ENCODE data around the gene MDP1.
A peak's percentile ranks its signal among the peaks of the same experiment; 100 is the strongest.
"Not testable (repeated sequence)": the region's sequence is repeated elsewhere in the genome, so short reads cannot be mapped to it uniquely, and the experiment has no call there.

The MDP1 gene

DNA sequence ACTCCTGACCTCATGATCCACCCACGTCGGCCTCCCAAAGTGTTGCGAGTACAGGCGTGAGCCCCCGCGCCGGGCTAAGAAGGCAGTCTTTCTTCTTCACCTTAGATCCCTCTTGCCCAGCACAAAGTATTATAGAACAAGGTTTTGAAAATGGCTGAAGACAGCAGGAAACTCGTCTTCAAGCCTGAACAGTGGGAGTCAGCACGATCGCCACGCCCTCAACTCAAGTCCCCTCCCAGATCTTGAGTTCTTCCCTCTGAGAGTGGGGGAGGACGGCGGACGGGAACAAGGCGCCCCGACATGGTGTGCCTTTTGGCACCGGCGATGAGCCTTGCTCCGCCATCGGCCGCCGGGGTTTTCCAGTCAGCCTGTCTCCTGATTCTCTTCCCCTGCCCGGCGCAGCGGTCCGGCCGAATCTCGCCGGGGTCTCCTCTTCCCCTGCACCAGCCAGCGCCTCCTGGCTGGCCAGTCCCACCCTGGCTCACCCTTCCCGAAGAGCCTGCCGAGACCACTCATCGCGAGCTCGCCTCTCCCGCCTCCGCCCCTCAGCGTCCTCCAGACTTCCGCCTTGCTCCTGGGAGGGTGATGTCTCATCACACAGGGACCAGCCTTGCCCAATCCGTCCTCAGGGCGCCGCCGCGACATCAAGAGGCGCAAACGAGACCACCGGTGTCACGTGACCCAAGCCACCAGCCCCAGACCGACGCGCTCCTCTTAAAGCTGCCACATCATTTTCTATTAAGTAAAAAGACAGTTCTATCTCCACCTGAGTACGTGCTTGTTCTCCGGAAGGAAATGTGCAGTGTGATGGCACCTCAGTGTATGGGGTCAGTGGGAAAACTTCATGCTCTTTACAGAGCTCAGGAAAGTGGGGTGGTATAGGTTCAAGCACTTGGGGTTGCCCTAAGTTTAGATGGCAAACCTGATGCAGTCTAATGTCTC is 2.7 kb downstream of the MDP1 start, which contains the start of gene CHMP4A:
TSS of gene CHMP4A (minus strand) at position 565 of the 942 bp plus-strand sequence. CDS start at position 516, 49 bp downstream.
- H3K4me3 ChIP-seq (ENCODE audit: low read depth, low read length), result peak within 1 kb of the TSS; percentile 67
- TF ChIP-seq, protein P1, sequence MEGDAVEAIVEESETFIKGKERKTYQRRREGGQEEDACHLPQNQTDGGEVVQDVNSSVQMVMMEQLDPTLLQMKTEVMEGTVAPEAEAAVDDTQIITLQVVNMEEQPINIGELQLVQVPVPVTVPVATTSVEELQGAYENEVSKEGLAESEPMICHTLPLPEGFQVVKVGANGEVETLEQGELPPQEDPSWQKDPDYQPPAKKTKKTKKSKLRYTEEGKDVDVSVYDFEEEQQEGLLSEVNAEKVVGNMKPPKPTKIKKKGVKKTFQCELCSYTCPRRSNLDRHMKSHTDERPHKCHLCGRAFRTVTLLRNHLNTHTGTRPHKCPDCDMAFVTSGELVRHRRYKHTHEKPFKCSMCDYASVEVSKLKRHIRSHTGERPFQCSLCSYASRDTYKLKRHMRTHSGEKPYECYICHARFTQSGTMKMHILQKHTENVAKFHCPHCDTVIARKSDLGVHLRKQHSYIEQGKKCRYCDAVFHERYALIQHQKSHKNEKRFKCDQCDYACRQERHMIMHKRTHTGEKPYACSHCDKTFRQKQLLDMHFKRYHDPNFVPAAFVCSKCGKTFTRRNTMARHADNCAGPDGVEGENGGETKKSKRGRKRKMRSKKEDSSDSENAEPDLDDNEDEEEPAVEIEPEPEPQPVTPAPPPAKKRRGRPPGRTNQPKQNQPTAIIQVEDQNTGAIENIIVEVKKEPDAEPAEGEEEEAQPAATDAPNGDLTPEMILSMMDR (IDR thresholded peaks at IDR 0.05; ENCODE audit: borderline replicate concordance, insufficient read depth, low read depth, low read length), result no peak

DNA sequence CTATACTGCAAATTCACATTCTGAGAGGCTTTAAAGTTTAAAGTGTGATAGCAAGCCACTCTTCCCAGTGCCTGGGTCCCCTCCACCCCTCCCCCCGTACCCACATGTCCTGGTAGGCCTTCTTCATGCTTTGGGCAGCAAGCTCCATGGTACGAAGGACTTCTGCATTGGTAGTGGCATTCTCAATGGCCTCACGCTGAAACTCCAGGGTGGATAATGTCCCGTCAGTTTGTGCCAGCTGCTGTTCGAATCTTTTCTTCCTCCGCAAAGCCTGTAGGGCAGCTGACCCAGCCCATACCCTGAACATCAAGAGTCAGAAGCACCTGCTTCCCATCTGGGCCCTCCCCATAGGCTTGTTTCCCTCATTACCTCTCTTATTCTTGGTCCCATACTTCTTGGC is 4.6 kb downstream of the MDP1 start:
- TF ChIP-seq, protein P1 (IDR thresholded peaks at IDR 0.05; ENCODE audit: borderline replicate concordance, insufficient read depth, low read depth, low read length), result no peak
- H3K4me3 ChIP-seq (ENCODE audit: low read depth, low read length), result no peak overlapping the region

GRCh38 chr14:24207625-24208024 is 8.2 kb downstream of the MDP1 start:
- TF ChIP-seq, protein P1 (IDR thresholded peaks at IDR 0.05; ENCODE audit: borderline replicate concordance, insufficient read depth, low read depth, low read length), result no peak
- H3K4me3 ChIP-seq (ENCODE audit: low read depth, low read length), result no peak overlapping the region

DNA sequence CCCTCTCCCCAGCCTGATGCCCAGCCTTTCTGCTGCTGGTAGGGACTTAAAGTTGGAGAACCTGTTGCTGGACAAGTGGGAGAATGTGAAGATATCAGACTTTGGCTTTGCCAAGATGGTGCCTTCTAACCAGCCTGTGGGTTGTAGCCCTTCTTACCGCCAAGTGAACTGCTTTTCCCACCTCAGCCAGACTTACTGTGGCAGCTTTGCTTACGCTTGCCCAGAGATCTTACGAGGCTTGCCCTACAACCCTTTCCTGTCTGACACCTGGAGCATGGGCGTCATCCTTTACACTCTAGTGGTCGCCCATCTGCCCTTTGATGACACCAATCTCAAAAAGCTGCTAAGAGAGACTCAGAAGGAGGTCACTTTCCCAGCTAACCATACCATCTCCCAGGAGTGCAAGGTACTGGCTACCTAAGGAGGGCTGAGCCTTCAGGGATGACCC is 8.7 kb downstream of the MDP1 start:
- TF ChIP-seq, protein P1 (IDR thresholded peaks at IDR 0.05; ENCODE audit: borderline replicate concordance, insufficient read depth, low read depth, low read length), result no peak
- no peak overlapping the region for H3K4me3 ChIP-seq (ENCODE audit: low read depth, low read length)

DNA sequence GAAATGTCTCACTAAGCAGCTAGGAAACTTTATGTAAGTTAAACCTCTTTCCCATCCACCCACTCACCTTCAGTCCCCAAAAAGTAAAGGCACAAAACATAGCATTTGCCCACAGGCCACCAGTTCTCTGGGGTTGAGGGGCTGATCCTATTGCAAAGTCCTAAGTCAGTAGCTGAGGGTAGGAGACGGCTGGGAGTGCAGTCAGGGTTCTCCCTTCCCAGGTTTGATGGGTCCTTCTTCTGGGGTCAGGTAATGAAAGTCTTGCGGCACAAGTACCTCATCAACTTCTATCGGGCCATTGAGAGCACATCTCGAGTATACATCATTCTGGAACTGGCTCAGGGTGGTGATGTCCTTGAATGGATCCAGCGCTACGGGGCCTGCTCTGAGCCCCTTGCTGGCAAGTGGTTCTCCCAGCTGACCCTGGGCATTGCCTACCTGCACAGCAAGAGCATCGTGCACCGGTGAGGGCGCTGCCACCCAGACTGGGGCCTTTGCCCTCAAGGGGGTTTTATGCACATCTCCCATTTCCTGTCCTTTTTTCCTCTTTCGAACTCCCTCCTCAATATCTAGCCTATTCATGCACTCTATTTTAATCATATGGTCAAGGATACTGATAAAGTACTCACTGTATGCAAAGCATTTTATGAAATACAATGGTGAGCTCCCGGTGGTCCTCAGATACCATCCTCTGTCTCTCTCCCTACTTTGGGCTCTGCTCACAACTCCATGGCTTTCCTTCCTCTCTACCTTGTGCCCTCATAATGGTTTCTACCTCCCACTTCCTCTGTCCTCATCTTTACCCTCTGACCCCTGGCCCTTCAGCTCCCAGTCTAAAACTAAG is 9.4 kb downstream of the MDP1 start:
- TF ChIP-seq, protein P1 (IDR thresholded peaks at IDR 0.05; ENCODE audit: borderline replicate concordance, insufficient read depth, low read depth, low read length), result no peak

GRCh38 chr14:24204163-24205146 is 11.4 kb downstream of the MDP1 start:
- no peak overlapping the region for H3K4me3 ChIP-seq (ENCODE audit: low read depth, low read length)
- TF ChIP-seq, protein P1 (IDR thresholded peaks at IDR 0.05; ENCODE audit: borderline replicate concordance, insufficient read depth, low read depth, low read length), result no peak

More for the DNA sequence above, 9.4 kb downstream of the MDP1 start:
- no peak overlapping the region for H3K4me3 ChIP-seq (ENCODE audit: low read depth, low read length)

GRCh38 chr14:24203249-24203886 is 12.5 kb downstream of the MDP1 start:
- not testable (repeated sequence) for H3K4me3 ChIP-seq (ENCODE audit: low read depth, low read length)

GRCh38 chr14:24202538-24202937 is 13.3 kb downstream of the MDP1 start:
- not testable (repeated sequence) for H3K4me3 ChIP-seq (ENCODE audit: low read depth, low read length)
